GM12878 (cell line): ENCODE results near the gene SOX5. TPM values are rescaled to one million over a fixed set of nuclear protein-coding genes. Genes with fewer than 3 reads are reported as not detected.

Experiments
- ATAC-seq: fragments of 200-7000 bp; cut with Tn5 transposase; 3 replicates; pipeline ENCODE4 v1.9.1; 2020; ENCODE audit warnings: mild to moderate bottlenecking, moderate library complexity
- BruUV-seq: library from RNA; stranded (reverse); fragments of 400-500 nt; replicated peaks from 2 replicates; lab custom pipeline; 2021; lab: Mats Ljungman, UMichigan
- CTCF ChIA-PET: fragments of 300-600 bp; sonication (Branson Sonifier 250); formaldehyde crosslinking; extraction: SDS; loops from one replicate; lab custom pipeline; 2021; ENCODE audit warnings: inconsistent platforms; lab: Yijun Ruan, JAX
- POLR2A ChIA-PET: fragments of 350-600 bp; formaldehyde crosslinking; extraction: SDS; loops from one replicate; lab custom pipeline; 2021; ENCODE audit warnings: inconsistent platforms; lab: Charles Lee
- RAD21 ChIA-PET: fragments of 300-600 bp; sonication (Branson Sonifier 250); formaldehyde crosslinking; loops from one replicate; lab custom pipeline; 2023; ENCODE audit warnings: antibody characterized with exemption; ENCODE audit not compliant: unreplicated experiment; lab: Charles Lee
- SMC1A ChIA-PET: fragments of 300-600 bp; sonication (Branson Sonifier 250); formaldehyde crosslinking; loops from one replicate; lab custom pipeline; 2023; ENCODE audit not compliant: unreplicated experiment, uncharacterized antibody; lab: Charles Lee
- DNase-seq: peaks from one replicate; pipeline ENCODE4 v3.0.0-alpha.2; 2011; ENCODE audit warnings: low read depth, low spot score
- FAIRE-seq: peaks from 3 replicates; lab custom pipeline; 2011; peaks lifted over from hg19 to GRCh38; lab: Jason Lieb, UNC
- H2AFZ ChIP-seq: 2 replicates; pipeline ENCODE4 v1.6.0; 2011; ENCODE audit warnings: low read depth, low read length, control low read depth; ENCODE audit not compliant: control insufficient read depth
- H3K27ac ChIP-seq: 2 replicates; pipeline ENCODE4 v1.5.1; 2011; ENCODE audit warnings: control low read depth; ENCODE audit not compliant: control insufficient read depth, insufficient read depth
- H3K27me3 ChIP-seq, 2 experiments: replicated peaks in 1 of 2; 2 replicates each; pipeline versions ENCODE4 v1.6.0 to v1.6.1; 2011; ENCODE audit warnings: low read length in 1 of 2; ENCODE audit not compliant: control insufficient read depth in 2 of 2, insufficient read depth in 2 of 2
- H3K36me3 ChIP-seq, 2 experiments: 2 replicates each; pipeline ENCODE4 v1.5.1; 2011; ENCODE audit warnings: low read length in 1 of 2; ENCODE audit not compliant: control insufficient read depth in 2 of 2, insufficient read depth in 2 of 2
- H3K4me1 ChIP-seq: 2 replicates; pipeline ENCODE4 v1.6.1; 2011; ENCODE audit warnings: mild to moderate bottlenecking, low read length, moderate library complexity, mixed read lengths; ENCODE audit not compliant: control insufficient read depth, insufficient read depth
- H3K4me2 ChIP-seq: 2 replicates; pipeline ENCODE4 v1.6.0; 2011; ENCODE audit warnings: control low read depth; ENCODE audit not compliant: control insufficient read depth, insufficient read depth
- H3K4me3 ChIP-seq: fragments of 200-600 bp; sonication (generic); 2 replicates; pipeline ENCODE4 v1.5.1; 2016
- H3K79me2 ChIP-seq: 2 replicates; pipeline ENCODE4 v1.6.0; 2011; ENCODE audit warnings: low read length; ENCODE audit not compliant: control insufficient read depth, insufficient read depth
- H3K9ac ChIP-seq: 2 replicates; pipeline ENCODE4 v1.8.0; 2011; ENCODE audit warnings: low read length, control low read depth, mixed read lengths; ENCODE audit not compliant: control insufficient read depth, insufficient read depth
- H3K9me3 ChIP-seq: replicated peaks from 3 replicates; pipeline ENCODE4 v1.5.1; 2011; ENCODE audit warnings: mild to moderate bottlenecking, low read length; ENCODE audit not compliant: control insufficient read depth, insufficient read depth
- H4K20me1 ChIP-seq: 2 replicates; pipeline ENCODE4 v1.6.0; 2011; ENCODE audit not compliant: control insufficient read depth, insufficient read depth
- CREM ChIP-seq: IDR thresholded peaks from 2 replicates; pipeline ENCODE4 v1.6.1; 2014; ENCODE audit warnings: antibody characterized with exemption, low read depth
- HDGF ChIP-seq: fragments of 450-650 bp; IDR thresholded peaks from 2 replicates; pipeline ENCODE4 v1.6.1; 2016; ENCODE audit warnings: antibody characterized with exemption
- TARDBP ChIP-seq: IDR thresholded peaks from 2 replicates; pipeline ENCODE4 v1.6.1; 2016; ENCODE audit warnings: borderline replicate concordance
- TCF7 ChIP-seq: IDR thresholded peaks from 2 replicates; pipeline ENCODE4 v1.6.1; 2014; ENCODE audit warnings: antibody characterized with exemption, borderline replicate concordance
- WGBS: methylation state at CpG from one replicate; pipeline ENCODE4 v1.1.6; 2016; ENCODE audit warnings: low lambda C conversion rate; ENCODE audit not compliant: insufficient replicate concordance, insufficient coverage; ENCODE audit errors: missing lambda C conversion rate; 5-methylcytosine and 5-hydroxymethylcytosine counted together
- in situ Hi-C: fragments of 300-500 bp; cut with MboI; formaldehyde crosslinking; loops from 9 replicates; pipeline ENCODE4 v1.14.3; 2018; ENCODE audit warnings: mixed read lengths
- intact Hi-C: fragments of 100-400 bp; cut with micrococcal nuclease; formaldehyde crosslinking; loops from one replicate; pipeline ENCODE4 v1.14.2; 2022; ENCODE audit not compliant: unreplicated experiment
- polyA plus RNA-seq, 11 experiments: library from polyadenylated mRNA; depleted of rRNA in 4 of 11; unstranded in 6 of 11; stranded (reverse) in 5 of 11; fragments of >200 nt; fragmentation: Nextera tagmentation in 4 of 11; fragmentation: Illumina TruSeq in 1 of 11; extraction: Ambion mirVana in 4 of 11; extraction: Trizol in 1 of 11; gene quantifications; 1 replicate in 1 of 11; 2 replicates in 10 of 11; pipeline versions ENCODE4 v1.2.1 to v1.2.3, GENCODE V29; 2011 to 2016; ENCODE audit warnings: inconsistent platforms in 2 of 11, missing spikeins in 2 of 11, low read depth in 1 of 11
- total RNA-seq, 4 experiments: library from RNA; depleted of rRNA in 3 of 4; stranded (reverse); fragments of >200 nt in 3 of 4; fragmentation: Illumina TruSeq in 1 of 4; extraction: Trizol in 1 of 4; gene quantifications; 2 replicates each; pipeline versions ENCODE4 v1.2.1 to v1.2.3, GENCODE V29; 2013 to 2021
- TF ChIP-seq, protein P1 (sequence below): fragments of 150-350 bp; IDR thresholded peaks from 2 replicates; pipeline ENCODE4 v1.6.1; 2016; ENCODE audit warnings: low read depth, low read length
- TF ChIP-seq, protein P2 (sequence below): IDR thresholded peaks from 2 replicates; pipeline ENCODE4 v1.6.1; 2012; ENCODE audit warnings: low read depth, low read length, improper control_type of control experiment

Gene SOX5
- total and polyA plus RNA-seq, 10 of the 15 experiments (the other 5 are each of a cell fraction or from before 2014, with no cell fraction given) = 0.08 to 1.0 (median 0.24) TPM

DNA sequence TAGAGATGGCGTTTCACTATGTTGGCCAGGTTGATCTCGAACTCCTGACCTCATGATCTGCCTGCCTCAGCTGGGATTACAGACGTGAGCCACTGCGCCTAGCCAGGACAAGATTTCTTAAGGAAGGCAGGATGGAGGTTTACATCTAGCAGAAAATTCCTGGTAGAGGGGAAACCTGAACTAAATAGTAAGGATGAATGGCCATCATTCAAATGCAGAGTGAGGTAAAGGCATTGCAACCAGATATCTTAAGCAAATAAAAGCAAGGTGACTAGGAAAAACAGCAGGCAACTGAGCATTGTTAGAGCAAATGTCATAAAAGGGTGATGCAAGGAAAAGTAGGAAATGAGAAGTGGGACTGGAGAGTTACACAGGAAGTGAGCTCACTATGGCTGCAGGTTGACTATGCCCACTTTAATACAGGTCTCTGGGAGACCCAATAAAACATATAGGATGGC lies 133.0 kb downstream of the SOX5 start:
- POLR2A ChIA-PET = no interaction called here

More for the DNA sequence above, 133.0 kb downstream of the SOX5 start:
- ATAC-seq = no peak
- Histone ChIP-seq H3K36me3 (no peaks in the 10 kb centered on the region), H3K9ac (no peak overlapping the region), H3K27me3 (no peaks in the 10 kb centered on the region), H3K9me3 (no peaks in the 10 kb centered on the region), H3K27ac (no peak overlapping the region), H3K4me1 (no peaks in the 10 kb centered on the region), H3K4me3 (no peak overlapping the region), H3K79me2 (no peaks in the 10 kb centered on the region), H4K20me1 (no peaks in the 10 kb centered on the region), H3K4me2 (no peak overlapping the region), H2AFZ (no peak overlapping the region)
- FAIRE-seq = no peak
- RAD21 ChIA-PET = no interaction called here
- no peak for TF ChIP-seq TCF7
- no peak for TF ChIP-seq TARDBP
- no peak for TF ChIP-seq CREM
- no peak for TF ChIP-seq HDGF
- TF ChIP-seq, protein P1, sequence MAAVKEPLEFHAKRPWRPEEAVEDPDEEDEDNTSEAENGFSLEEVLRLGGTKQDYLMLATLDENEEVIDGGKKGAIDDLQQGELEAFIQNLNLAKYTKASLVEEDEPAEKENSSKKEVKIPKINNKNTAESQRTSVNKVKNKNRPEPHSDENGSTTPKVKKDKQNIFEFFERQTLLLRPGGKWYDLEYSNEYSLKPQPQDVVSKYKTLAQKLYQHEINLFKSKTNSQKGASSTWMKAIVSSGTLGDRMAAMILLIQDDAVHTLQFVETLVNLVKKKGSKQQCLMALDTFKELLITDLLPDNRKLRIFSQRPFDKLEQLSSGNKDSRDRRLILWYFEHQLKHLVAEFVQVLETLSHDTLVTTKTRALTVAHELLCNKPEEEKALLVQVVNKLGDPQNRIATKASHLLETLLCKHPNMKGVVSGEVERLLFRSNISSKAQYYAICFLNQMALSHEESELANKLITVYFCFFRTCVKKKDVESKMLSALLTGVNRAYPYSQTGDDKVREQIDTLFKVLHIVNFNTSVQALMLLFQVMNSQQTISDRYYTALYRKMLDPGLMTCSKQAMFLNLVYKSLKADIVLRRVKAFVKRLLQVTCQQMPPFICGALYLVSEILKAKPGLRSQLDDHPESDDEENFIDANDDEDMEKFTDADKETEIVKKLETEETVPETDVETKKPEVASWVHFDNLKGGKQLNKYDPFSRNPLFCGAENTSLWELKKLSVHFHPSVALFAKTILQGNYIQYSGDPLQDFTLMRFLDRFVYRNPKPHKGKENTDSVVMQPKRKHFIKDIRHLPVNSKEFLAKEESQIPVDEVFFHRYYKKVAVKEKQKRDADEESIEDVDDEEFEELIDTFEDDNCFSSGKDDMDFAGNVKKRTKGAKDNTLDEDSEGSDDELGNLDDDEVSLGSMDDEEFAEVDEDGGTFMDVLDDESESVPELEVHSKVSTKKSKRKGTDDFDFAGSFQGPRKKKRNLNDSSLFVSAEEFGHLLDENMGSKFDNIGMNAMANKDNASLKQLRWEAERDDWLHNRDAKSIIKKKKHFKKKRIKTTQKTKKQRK = no peak
- TF ChIP-seq, protein P2, sequence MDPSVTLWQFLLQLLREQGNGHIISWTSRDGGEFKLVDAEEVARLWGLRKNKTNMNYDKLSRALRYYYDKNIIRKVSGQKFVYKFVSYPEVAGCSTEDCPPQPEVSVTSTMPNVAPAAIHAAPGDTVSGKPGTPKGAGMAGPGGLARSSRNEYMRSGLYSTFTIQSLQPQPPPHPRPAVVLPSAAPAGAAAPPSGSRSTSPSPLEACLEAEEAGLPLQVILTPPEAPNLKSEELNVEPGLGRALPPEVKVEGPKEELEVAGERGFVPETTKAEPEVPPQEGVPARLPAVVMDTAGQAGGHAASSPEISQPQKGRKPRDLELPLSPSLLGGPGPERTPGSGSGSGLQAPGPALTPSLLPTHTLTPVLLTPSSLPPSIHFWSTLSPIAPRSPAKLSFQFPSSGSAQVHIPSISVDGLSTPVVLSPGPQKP = no peak
- SMC1A ChIA-PET = no interaction called here
- no peak for DNase-seq
- CTCF ChIA-PET = no interaction called here
- no TSS peak for BruUV-seq
- WGBS = 39% methylated on average over 4 of the region's 4 CpGs
- intact Hi-C loops = no loop called here
- in situ Hi-C loops = no loop called here
